Stomach (tissue), 4 donors: ENCODE measurements around the gene LIN7C.

Experiments used
- CTCF ChIP-seq, 7 experiments: fragments of 450-650 bp in 4 of 7; fragments of 200-600 bp in 3 of 7; sonication (generic) in 3 of 7; IDR thresholded peaks; one replicate each; pipeline ENCODE4 v1.5.1; 2016 to 2019; ENCODE audit warnings: antibody characterized with exemption in 7 of 7, control low read depth in 2 of 7, mild to moderate bottlenecking in 1 of 7
- POLR2AphosphoS5 ChIP-seq, 3 donors: sonication (generic); formaldehyde crosslinking; IDR thresholded peaks; one replicate each; pipeline ENCODE4 v1.6.1; 2016; ENCODE audit warnings: antibody characterized with exemption in 3 of 3

GRCh38 chr11:27482793-27483192, 23.8 kb downstream of the LIN7C start:
- TF ChIP-seq CTCF (IDR thresholded peaks at IDR 0.05) (no peak), POLR2AphosphoS5 (IDR thresholded peaks at IDR 0.05) (no peak)
